ENCODE results near the gene BCR. TPM values are rescaled to one million over a fixed set of nuclear protein-coding genes. Genes with fewer than 3 reads are reported as not detected.

The BCR gene
- total and polyA plus RNA-seq, 2 donors (not counting 1 experiment from before 2014, with no cell fraction given): 30.2 to 46.4 TPM

DNA sequence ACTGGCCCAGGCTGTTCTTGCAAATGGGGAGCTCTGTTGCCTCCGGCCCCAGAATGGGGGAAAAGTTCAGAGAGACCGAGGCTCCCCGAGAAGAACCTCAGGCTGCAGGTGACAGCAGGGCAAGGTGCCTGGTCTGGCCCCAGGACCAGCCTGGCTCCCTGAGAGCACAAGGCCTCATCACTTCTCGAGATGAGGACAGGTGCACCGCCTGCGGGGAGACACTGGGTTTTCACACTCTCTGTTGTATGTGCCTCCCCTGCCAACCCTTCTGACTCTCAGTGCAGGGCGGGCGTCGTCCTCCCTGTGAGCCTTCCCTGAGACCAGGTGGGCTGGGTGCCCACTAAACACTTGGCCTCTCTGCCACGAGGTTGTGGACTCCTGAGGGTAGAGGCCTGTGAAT is 102.2 kb downstream of the BCR start:
- Mint-ChIP-seq H3K27ac (no peak overlapping the region), H3K9me3 (ENCODE audit: insufficient read depth) (no peaks in the 10 kb centered on the region), H3K27me3 (no peaks in the 10 kb centered on the region), H3K4me1 (peaks cover 13% of the 10 kb centered on the region), H3K4me3 (no peak overlapping the region)
- WGBS (ENCODE audit: insufficient coverage): 97% methylated on average over 10 of the region's 10 CpGs
- H3K79me2 ChIP-seq (ENCODE audit: control insufficient read depth, insufficient read depth, low read length): no peaks in the 10 kb centered on the region
- H4K20me1 ChIP-seq (ENCODE audit: control insufficient read depth, insufficient read depth, low read length, poor library complexity, severe bottlenecking): peaks cover 16% of the 10 kb centered on the region
- H3K4me3 ChIP-seq (ENCODE audit: control extremely low read depth in 1 of 5, extremely low read depth in 1 of 5, insufficient read depth in 1 of 5, low read depth in 2 of 5, low read length in 4 of 5): no peak overlapping the region
- no peak overlapping the region for H3K27ac ChIP-seq (ENCODE audit: low read length in 2 of 2)
- H3K4me1 ChIP-seq (ENCODE audit: control insufficient read depth in 2 of 2, insufficient read depth in 2 of 2, low read length in 2 of 2): peaks cover 5 to 12% of the 10 kb centered on the region in 2 donors
- H3K27me3 ChIP-seq (replicated peaks in 1 of 4; ENCODE audit: control extremely low read depth in 1 of 4, control insufficient read depth in 3 of 4, insufficient read depth in 4 of 4, low read length in 3 of 4): no peaks in the 10 kb centered on the region
- peaks cover 0 to 46% of the 10 kb centered on the region in 2 experiments for H3K36me3 ChIP-seq (replicated peaks in 1 of 2; ENCODE audit: control extremely low read depth in 1 of 2, control insufficient read depth in 1 of 2, extremely low read depth in 1 of 2, insufficient read depth in 2 of 2, low read length in 1 of 2)
- DNase-seq (no peak), ATAC-seq (ENCODE audit: low read depth) (no peak)
- ChIA-PET CTCF (interaction anchor here (0.6 to 12.9 kb wide), 47 partner anchors 8 to 1537 kb away, joined by 3 to 494 read pairs (median 5); partner anchors contain the start of genes BCR, GNAZ and RAB36), POLR2A (interaction anchor here (0.6 to 1.5 kb wide), 5 partner anchors 63 to 729 kb away, joined by 3 to 6 read pairs (median 4); no protein-coding TSS in a partner anchor)
- no peaks in the 10 kb centered on the region for H3K9me3 ChIP-seq (ENCODE audit: control extremely low read depth in 1 of 3, control insufficient read depth in 2 of 3, insufficient read depth in 1 of 3, low read length in 2 of 3)
- intact Hi-C loops (cut with micrococcal nuclease): loop anchor here (1.0 to 5.0 kb wide), 4 partner anchors 40 to 323 kb away; no protein-coding TSS in a partner anchor
- H3K4me2 ChIP-seq (replicated peaks; ENCODE audit: low read depth, low read length, poor library complexity, severe bottlenecking): no peak overlapping the region
- H2AFZ ChIP-seq (ENCODE audit: insufficient read depth, low read depth, low read length, poor library complexity, severe bottlenecking): no peak overlapping the region
- no peak overlapping the region for H3K9ac ChIP-seq (ENCODE audit: low read length)
- TF ChIP-seq EZH2 (IDR thresholded peaks at IDR 0.05; ENCODE audit: borderline replicate concordance, insufficient read depth, low read depth, low read length, poor library complexity, severe bottlenecking): no peak
- TF ChIP-seq, protein P1, sequence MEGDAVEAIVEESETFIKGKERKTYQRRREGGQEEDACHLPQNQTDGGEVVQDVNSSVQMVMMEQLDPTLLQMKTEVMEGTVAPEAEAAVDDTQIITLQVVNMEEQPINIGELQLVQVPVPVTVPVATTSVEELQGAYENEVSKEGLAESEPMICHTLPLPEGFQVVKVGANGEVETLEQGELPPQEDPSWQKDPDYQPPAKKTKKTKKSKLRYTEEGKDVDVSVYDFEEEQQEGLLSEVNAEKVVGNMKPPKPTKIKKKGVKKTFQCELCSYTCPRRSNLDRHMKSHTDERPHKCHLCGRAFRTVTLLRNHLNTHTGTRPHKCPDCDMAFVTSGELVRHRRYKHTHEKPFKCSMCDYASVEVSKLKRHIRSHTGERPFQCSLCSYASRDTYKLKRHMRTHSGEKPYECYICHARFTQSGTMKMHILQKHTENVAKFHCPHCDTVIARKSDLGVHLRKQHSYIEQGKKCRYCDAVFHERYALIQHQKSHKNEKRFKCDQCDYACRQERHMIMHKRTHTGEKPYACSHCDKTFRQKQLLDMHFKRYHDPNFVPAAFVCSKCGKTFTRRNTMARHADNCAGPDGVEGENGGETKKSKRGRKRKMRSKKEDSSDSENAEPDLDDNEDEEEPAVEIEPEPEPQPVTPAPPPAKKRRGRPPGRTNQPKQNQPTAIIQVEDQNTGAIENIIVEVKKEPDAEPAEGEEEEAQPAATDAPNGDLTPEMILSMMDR (IDR thresholded peaks at IDR 0.05): no peak

- H3K9me3 ChIP-seq (ENCODE audit: control extremely low read depth in 1 of 3, control insufficient read depth in 2 of 3, insufficient read depth in 1 of 3, low read length in 2 of 3): no peaks in the 10 kb centered on the region
- H3K9ac ChIP-seq (ENCODE audit: low read length): no peak overlapping the region
- POLR2A ChIA-PET: interaction anchor here (0.7 to 1.5 kb wide), 2 partner anchors 102 to 729 kb away, joined by 6 read pairs; no protein-coding TSS in a partner anchor
- no peak overlapping the region for H3K4me3 ChIP-seq (ENCODE audit: control extremely low read depth in 1 of 5, extremely low read depth in 1 of 5, insufficient read depth in 1 of 5, low read depth in 2 of 5, low read length in 4 of 5)
- Mint-ChIP-seq H3K4me1 (peaks cover 12% of the 10 kb centered on the region), H3K9me3 (ENCODE audit: insufficient read depth) (no peaks in the 10 kb centered on the region), H3K4me3 (no peak overlapping the region), H3K27me3 (no peaks in the 10 kb centered on the region), H3K27ac (no peak overlapping the region)
- intact Hi-C loops (cut with micrococcal nuclease): loop anchor here (1.0 to 5.0 kb wide), 4 partner anchors 41 to 324 kb away; no protein-coding TSS in a partner anchor
- H2AFZ ChIP-seq (ENCODE audit: insufficient read depth, low read depth, low read length, poor library complexity, severe bottlenecking): no peak overlapping the region
- peaks cover 16% of the 10 kb centered on the region for H4K20me1 ChIP-seq (ENCODE audit: control insufficient read depth, insufficient read depth, low read length, poor library complexity, severe bottlenecking)
- CTCF ChIA-PET: interaction anchor here (0.7 to 12.9 kb wide), 15 partner anchors 7 to 328 kb away, joined by 3 to 494 read pairs (median 8); partner anchors contain the start of gene BCR
- no peak overlapping the region for H3K4me2 ChIP-seq (replicated peaks; ENCODE audit: low read depth, low read length, poor library complexity, severe bottlenecking)
- H3K79me2 ChIP-seq (ENCODE audit: control insufficient read depth, insufficient read depth, low read length): no peaks in the 10 kb centered on the region
- 95% methylated on average over 11 of the region's 11 CpGs for WGBS (ENCODE audit: insufficient coverage)
- H3K27me3 ChIP-seq (replicated peaks in 1 of 4; ENCODE audit: control extremely low read depth in 1 of 4, control insufficient read depth in 3 of 4, insufficient read depth in 4 of 4, low read length in 3 of 4): no peaks in the 10 kb centered on the region
- H3K36me3 ChIP-seq (replicated peaks in 1 of 2; ENCODE audit: control extremely low read depth in 1 of 2, control insufficient read depth in 1 of 2, extremely low read depth in 1 of 2, insufficient read depth in 2 of 2, low read length in 1 of 2): peaks cover 0 to 46% of the 10 kb centered on the region in 2 experiments
- TF ChIP-seq, protein P1 (IDR thresholded peaks at IDR 0.05): no peak
- no peak for TF ChIP-seq EZH2 (IDR thresholded peaks at IDR 0.05; ENCODE audit: borderline replicate concordance, insufficient read depth, low read depth, low read length, poor library complexity, severe bottlenecking)
- H3K27ac ChIP-seq (ENCODE audit: low read length in 2 of 2): no peak overlapping the region
- peaks cover 5 to 10% of the 10 kb centered on the region in 2 donors for H3K4me1 ChIP-seq (ENCODE audit: control insufficient read depth in 2 of 2, insufficient read depth in 2 of 2, low read length in 2 of 2)
- no peak for ATAC-seq (ENCODE audit: low read depth)
- DNase-seq: no peak
Measured at GRCh38 chr22:23282986-23283385, 102.7 kb downstream of the BCR start.

All from B cell (primary cell).